ENCODE results near the gene TRIM6.
"Not testable (repeated sequence)": the region's sequence is repeated elsewhere in the genome, so short reads cannot be mapped to it uniquely, and the experiment has no call there.

Gene TRIM6

GRCh38 chr11:5596607-5597201 is at the start of gene TRIM6:
TRIM6 (plus strand) TSS chr11:5596637; CDS start chr11:5596898, 261 bp downstream.
- DNase-seq (ENCODE audit: low spot score): no peak

- DNase-seq (ENCODE audit: low spot score): no peak
These were observed 48.5 kb upstream of the TRIM6 start for GRCh38 chr11:5547982-5548381.

GRCh38 chr11:5548440-5548839 is 48.0 kb upstream of the TRIM6 start, which contains the start of gene OR52H1:
OR52H1 (minus strand) TSS chr11:5548540; CDS start chr11:5545505, 3,035 bp downstream.
- DNase-seq (ENCODE audit: low spot score): no peak

GRCh38 chr11:5550440-5551095 is 45.9 kb upstream of the TRIM6 start:
- DNase-seq (ENCODE audit: low spot score): no peak

GRCh38 chr11:5553343-5553742 is 43.1 kb upstream of the TRIM6 start:
- DNase-seq (ENCODE audit: low spot score): no peak

GRCh38 chr11:5556596-5557188 is 39.7 kb upstream of the TRIM6 start:
- no peak for DNase-seq (ENCODE audit: low spot score)

- no peak for DNase-seq (ENCODE audit: low spot score)
These were observed 38.7 kb upstream of the TRIM6 start for GRCh38 chr11:5557751-5558150.

GRCh38 chr11:5564259-5565019 is 32.0 kb upstream of the TRIM6 start:
- DNase-seq (ENCODE audit: low spot score): no peak

- DNase-seq (ENCODE audit: low spot score): no peak
These were observed 21.8 kb upstream of the TRIM6 start for GRCh38 chr11:5574654-5575053.

- DNase-seq (ENCODE audit: low spot score): no peak
These were observed 21.3 kb upstream of the TRIM6 start for GRCh38 chr11:5575152-5575551.

- no peak for DNase-seq (ENCODE audit: low spot score)
These were observed 19.3 kb upstream of the TRIM6 start for GRCh38 chr11:5577101-5577500.

GRCh38 chr11:5580577-5580976 is 15.9 kb upstream of the TRIM6 start, which contains the start of gene OR52B6:
OR52B6 (plus strand) TSS chr11:5580877; CDS start chr11:5580877, 0 bp downstream.
- no peak for DNase-seq (ENCODE audit: low spot score)

- no peak for DNase-seq (ENCODE audit: low spot score)
These were observed 15.4 kb upstream of the TRIM6 start for GRCh38 chr11:5581014-5581413.

- DNase-seq (ENCODE audit: low spot score): not testable (repeated sequence)
These were observed 12.0 kb upstream of the TRIM6 start for GRCh38 chr11:5584458-5584857.

- not testable (repeated sequence) for DNase-seq (ENCODE audit: low spot score)
These were observed 6.5 kb upstream of the TRIM6 start for GRCh38 chr11:5589906-5590305.

GRCh38 chr11:5591613-5592012 is 4.8 kb upstream of the TRIM6 start:
- DNase-seq (ENCODE audit: low spot score): no peak

- no peak for DNase-seq (ENCODE audit: low spot score)
These were observed 3.8 kb upstream of the TRIM6 start for GRCh38 chr11:5592615-5593014.

- DNase-seq (ENCODE audit: low spot score): no peak
These were observed 3.3 kb upstream of the TRIM6 start for GRCh38 chr11:5593146-5593545.

- DNase-seq (ENCODE audit: low spot score): no peak
These were observed 1.5 kb downstream of the TRIM6 start for GRCh38 chr11:5597953-5598352.

- DNase-seq (ENCODE audit: low spot score): peak; percentile 41
These were observed 4.0 kb downstream of the TRIM6 start for GRCh38 chr11:5600374-5600851.

GRCh38 chr11:5602791-5603190 is 6.4 kb downstream of the TRIM6 start:
- not testable (repeated sequence) for DNase-seq (ENCODE audit: low spot score)

GRCh38 chr11:5603326-5603725 is 6.9 kb downstream of the TRIM6 start:
- no peak for DNase-seq (ENCODE audit: low spot score)
